HG02798 (cell line): ENCODE data around the gene S100PBP.

Experiments
- ATAC-seq: cut with Tn5 transposase; IDR thresholded peaks from one replicate; pipeline ENCODE4 v1.9.1; 2021; ENCODE audit warnings: mild to moderate bottlenecking; ENCODE audit not compliant: unreplicated experiment, poor library complexity

Gene S100PBP

DNA sequence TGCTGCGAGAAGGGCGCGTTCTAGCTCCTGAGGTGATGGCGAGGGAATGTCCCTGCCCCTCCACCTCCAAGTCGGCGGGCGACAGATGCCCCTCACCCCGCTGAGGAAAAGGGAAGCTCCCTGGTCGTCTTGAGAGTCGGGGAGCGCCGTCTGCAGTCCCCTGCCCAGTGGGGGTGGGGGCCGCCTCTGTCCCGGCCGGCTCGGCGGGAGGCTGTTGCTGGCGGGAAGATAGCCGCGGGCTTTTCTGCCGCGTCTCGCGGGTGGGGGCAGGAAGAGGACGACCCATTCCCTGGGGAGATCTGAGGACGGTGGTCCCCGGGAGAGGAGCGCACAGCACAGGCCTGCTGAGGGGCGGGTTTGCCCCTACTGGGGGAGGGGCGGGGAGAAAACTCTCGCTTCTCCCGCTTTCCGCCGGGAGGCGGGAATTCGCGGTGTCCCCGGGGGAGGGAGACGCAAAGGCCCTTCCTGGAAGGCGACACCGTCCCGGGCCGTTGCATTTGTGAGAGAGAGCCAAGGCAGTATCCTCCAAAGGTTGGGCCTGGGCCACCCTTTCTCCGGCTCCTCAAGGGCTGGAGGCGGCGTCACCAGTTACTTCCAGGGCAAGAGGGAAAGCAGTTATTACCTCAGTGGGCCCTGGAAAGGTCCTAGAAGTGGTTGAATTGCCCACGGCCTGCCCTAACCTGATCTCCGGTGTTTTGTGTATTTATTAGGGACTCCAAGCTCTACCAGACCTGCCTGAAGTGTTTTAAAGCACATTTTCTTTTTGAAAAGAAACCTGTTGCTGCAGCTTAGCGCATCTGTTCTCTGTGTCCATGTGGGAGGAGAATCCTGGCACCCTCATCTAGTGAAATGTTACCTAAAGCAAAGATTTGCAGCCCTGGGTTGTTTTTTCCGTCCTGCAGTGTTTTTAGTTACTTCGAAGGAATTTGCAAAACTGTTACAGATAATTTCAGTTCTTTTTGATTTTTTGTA lies 648 bp downstream of the S100PBP start:
- peak; percentile 7 for ATAC-seq

DNA sequence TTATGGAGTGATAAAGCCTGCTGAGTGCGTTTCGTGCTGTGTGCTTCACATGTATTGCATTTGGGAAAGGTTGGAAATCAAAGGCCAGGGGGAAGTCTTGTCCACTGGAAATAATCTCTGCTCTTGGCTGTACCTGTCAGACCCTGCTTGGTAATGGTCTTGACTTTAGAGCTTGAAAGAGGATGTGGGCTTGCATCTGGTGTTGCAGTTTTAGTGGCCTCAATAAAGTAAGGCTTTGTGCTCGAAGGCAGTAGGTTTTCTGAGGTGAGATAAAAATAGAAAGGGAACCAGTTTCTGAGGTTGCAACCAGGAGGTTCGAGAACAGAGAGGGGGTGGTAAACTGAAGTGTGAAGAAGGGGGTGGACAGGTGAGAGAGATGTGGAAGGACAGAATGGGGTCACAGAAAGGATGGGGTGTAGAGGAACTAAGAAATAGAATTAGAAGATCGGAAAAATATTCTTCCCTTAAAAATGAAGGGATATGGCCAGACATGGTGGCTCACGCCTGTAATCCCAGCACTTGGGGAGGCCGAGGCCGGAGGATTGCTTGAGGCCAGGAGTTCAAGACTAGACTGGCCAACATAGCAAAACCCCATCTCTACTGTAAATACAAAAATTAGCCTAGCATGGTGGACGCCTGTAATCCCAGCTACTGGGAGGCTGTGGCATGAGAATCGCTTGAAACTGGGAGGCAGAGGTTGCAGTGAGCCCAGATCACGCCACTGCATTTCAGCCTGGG lies 1.5 kb downstream of the S100PBP start:
- ATAC-seq = peak; percentile 38

DNA sequence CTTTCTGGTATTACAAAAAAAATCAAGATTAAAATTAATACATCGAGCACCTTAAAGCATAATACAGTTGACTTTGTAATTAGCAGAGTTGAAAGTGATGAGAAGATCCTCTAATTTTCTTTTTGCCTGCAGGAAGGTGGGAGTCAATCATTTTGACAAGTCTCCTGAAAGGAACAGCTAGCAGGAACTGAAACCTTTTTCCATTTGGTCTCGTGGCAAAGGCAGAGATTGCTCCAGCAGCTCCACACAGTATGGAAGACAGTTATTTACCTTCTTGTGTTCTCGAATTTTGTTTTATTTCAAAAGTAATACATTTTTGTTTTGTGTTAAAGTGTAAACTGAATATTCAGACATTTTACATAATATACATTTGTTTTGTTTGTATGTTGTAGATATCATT lies 7.7 kb downstream of the S100PBP start:
- ATAC-seq = no peak

DNA sequence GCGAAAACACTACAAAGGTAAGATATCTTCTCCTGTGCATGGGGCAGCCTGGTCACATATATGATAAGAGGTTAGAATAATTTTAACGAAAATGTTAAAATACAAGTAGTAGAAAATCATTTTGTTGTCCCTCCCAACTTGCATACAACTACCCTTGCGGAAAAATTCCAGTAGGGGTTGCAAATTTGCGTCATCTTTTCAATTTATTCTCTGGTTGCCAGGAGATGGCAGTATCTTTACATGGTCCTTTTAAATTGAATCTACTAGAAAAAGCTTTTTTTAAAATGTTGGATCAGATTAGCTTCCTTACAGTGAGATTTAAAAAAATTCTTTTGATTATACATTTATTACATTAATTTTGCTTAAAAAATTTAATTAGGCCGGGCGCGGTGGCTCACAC lies 10.9 kb downstream of the S100PBP start:
- ATAC-seq = no peak

DNA sequence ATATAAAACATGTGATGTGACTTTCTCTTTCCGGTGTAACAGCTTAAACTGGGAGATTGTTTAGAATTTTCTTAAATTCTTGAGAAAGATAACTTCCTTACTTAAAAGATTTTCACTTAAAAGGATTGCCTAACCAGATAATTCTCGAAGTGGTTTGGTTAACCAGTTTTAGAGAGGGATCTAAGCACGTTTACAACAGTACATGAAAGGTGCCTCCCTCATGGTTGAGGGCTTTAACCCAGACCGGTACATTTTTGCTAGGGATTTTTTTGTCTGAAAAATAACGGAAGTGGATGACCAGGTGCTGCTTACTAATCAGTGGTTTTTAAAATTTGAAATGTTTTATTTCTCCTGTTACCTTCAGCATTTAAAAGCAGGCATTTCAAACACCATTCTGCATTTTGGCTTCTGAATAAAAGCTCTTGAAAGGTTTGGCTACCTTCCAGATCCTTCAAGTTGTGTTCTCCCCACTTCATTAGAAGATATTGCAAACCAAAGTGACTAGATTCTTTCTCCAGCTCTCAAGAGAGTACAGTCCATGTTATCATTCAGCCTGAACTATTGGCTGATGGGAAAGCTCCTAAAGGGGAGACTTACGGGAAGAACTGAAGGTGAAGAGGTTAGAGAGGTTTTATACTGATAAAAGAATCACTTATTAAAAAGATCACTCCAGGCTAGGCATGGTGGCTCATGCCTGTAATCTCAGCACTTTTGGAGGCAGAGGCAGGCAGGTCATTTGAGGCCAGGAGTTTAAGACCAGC lies 12.8 kb downstream of the S100PBP start:
- no peak for ATAC-seq

DNA sequence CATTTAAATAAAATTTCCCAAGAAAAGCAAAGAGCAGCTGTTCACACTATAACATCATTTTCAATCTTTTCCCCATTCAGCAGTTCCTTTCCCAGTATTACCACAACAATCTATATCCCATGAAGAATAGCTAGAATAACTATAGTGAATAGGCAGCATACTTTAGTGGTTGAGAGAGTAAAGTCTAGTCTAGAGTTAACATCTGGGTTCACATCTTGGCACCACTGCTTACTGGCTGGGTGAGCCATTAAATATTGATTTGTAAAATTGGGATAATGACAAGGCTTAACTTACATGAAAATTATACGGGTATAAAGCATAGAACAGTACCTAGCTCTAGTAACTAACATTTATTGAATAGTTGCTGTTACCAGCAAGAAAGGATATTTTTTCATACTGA lies 14.4 kb downstream of the S100PBP start:
- no peak for ATAC-seq

DNA sequence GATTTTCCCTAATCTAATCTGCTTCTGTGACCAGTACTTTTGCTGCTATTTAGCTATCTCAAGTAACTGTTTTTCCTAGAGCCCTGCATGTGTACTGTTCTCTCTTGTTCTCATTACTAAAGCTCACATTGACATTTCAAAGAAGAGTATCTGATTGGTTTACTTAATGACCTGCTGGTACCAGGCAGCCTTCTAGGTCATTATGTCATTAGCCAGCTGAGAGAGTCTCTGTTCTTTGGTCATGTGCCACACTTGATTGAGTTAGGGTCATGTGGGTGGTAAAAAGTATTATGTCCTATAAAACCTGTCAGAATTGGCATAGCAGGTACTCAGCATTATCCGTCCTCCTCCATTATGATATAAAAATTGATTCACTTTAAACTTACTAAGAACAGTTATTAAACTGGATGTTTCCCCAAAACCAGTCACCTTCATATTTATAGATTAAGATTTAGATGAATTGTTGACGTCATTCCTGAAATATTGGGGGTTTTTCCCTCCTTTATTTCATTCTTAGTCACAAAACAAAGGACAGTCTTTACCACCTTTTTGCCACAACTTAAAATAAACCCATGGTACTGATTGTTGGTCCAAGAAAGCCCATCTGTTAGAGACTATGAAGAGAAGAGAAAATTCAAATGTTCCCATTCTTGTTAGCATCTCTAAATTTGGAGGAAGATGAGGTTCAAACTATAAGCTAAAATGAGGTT lies 31.1 kb downstream of the S100PBP start:
- ATAC-seq = no peak

DNA sequence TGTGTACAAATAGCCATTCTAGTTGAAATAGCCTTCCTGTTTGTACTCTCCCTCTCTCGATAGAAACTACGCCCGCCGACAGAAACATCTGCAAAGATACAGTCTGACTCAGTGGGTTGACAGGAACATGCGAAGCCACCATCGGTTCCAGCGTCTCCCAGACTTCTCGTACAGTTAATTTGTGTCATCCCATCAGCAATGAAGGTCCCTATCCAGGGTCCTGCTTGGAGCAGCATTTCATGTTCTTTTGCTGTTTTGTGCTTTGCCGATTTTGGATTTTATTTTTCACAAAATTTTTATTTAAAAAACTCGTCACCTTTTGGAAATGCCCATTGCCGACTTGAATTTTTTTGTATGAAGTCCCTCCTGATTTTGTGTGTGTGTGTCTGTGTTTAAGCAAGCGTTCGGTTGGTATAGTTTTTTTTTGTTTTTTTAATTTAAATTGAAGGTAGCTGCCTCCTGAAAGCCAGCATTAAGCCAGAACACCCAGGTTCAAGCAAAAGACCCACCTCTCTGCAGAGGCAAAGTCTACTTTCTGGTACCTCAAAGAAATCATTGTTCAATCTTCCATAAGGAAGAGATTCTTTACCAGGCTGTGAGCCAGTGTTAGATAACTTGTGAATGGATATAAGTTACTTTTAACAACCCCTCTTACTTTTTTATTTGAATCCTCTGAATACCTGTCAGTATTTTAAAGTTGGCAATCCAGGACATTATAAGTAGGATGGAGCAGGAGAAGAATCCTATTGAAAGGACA lies 38.6 kb downstream of the S100PBP start:
- ATAC-seq = no peak

DNA sequence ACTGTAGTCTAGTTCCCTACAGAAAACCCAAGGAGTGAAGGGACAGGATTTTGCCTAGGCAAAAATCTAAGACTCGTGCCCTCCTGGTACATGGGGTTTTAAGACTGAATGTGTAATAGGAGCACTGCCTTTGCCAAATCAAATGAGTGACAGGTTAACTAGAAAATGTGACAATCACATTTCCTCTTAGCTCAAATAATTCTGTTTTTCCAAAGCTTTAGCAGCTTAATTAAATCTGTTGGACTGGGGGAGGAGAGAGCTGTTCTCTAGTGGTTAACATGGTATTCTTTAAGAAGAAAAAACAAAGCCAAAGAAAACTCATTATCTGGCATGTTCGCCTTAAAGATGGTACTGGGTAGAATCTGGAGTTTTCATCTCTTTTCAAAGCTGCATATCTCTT lies 40.7 kb downstream of the S100PBP start:
- ATAC-seq = no peak

DNA sequence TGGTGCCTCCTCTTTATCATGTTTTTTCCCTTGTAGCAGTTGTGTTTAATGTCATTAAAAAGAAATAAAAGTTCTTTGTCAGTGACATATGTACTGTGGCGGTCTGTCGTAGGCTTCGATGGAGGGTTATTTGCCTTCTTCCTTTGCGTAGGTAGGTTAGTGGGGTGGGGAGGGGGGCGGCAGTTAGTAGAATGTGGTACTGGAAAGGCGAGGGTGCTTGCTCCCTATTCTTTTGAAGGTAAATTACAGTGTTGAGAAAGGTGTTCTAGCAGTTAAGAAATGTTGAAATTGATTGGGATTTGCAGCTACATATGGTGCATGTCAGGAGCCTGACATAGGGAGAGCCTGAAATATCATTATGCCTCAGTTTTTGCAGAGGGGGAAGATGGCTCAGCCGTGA lies 41.3 kb downstream of the S100PBP start:
- no peak for ATAC-seq

DNA sequence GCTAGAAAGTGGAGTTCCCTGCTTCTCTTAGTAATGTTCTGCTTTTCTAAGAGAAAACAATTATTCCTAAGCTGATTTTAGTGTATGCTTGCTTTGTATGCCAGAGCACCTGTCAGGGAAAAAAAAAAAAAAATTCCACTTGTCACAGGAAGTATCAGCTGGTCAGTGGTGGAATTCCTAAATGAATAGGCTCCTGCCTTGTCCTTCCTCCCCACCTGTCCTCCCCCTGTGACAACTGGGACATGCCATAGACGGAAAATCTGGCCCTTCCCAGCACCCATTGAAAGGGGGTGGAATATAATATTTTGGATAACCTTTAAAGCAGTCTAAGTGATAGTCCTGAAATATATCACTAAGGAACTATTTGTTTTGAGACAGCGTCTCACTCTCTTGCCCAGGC lies 42.5 kb downstream of the S100PBP start:
- ATAC-seq = no peak

DNA sequence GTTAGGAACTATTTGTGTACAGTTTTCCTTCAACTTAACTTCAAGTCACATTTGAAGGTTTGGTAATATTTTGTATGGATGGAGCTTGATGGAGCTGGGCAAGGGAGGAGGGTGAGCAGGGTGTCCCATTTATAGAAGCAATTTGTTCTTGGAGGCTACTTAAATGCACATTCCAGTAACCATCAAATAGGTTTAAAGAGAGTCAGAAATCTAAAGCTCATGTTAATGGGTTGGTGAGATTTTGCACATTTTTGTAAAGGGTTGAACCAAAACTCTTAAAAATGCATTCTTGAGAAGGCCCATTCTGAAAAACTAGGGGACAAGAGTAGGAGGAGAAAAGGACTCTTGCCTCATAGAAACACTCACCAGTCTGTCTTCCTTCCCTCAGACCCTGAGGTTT lies 43.1 kb downstream of the S100PBP start:
- ATAC-seq = no peak

DNA sequence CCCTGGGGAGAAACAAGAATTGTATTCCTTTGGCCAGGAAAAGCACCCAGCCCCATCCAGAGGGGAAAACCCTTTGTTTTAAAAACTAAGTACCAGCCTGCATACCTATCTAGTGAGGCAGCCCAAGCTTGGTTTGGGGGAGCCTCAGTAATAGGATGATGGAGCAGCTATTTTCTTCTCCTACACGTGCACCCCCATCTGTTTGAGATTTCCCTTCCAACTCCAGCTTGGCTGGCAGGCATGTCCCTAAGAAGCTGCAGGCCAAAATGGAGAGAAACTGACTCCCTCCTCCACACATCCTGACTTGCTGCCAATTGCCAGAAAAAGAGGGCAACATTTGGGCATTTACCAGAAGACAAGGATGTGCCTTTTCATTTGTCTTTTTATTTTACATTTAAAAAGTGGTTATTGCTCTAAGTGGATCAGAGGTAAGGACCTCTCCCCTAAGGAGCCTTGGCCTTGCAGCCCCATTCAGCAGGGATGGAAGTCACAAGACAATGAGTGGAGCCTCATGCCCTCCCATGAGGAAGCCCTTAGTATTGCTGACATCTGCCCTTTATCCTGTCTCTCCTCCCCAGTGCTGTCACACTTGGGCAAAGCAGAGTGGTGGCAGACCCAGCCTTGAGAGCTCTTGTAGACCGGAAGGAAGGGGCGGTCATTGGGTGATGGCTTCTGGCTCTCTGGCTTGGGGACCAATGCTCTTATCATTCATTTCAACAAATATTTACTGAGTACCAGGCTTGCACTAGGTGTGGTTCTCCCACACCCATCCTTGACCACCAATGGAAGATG lies 44.6 kb downstream of the S100PBP start:
- no peak for ATAC-seq

DNA sequence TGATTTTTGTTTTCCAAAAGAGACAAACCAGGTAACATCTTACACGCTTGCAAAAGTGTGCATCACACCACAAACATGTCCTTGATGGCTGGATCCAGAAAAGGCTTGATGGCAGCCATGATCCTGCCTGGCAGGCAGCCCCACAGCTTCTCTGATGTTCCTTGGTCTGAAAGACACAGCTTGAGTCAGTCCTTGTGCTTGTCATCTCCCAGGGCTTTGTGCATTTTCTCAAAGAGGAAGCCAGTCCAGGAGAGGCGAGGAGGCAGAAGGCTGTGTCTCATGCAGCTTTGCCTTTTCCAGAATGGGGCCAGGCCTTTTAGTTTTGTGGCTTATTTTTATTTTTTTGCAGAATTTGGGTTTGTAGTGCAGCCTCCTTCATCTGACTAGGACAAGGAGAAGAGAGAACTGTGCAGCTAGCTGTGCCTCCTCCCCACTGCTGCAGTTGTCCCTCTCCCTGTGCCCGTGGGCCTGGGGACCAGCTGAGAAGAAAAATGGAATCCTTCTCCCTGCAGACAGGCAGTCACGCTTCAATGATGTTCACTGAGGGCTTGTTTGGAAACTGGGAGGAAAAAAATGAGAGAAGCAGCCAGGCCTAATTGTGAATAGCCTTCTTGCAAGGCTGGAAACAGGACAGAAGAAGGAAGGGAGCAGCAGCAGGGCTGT lies 45.9 kb downstream of the S100PBP start:
- ATAC-seq = no peak

DNA sequence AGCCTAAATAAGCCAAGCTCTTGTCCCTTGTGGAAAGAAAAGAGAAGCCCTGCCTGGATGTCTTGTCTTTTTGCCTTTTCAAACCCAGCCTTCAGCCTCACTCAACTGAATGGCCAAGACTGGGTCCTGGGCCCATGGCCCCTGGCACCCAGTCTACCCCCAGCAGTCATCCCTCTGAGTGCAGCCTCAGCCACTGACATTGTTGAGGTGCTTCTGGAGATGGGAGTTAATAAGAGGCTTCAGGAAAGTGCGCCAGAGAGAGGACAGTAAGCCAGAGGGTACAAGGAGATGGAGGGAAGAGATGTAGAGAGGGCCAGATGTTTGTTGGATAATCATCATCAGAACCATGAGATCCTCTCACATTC lies 46.4 kb downstream of the S100PBP start:
- no peak for ATAC-seq

DNA sequence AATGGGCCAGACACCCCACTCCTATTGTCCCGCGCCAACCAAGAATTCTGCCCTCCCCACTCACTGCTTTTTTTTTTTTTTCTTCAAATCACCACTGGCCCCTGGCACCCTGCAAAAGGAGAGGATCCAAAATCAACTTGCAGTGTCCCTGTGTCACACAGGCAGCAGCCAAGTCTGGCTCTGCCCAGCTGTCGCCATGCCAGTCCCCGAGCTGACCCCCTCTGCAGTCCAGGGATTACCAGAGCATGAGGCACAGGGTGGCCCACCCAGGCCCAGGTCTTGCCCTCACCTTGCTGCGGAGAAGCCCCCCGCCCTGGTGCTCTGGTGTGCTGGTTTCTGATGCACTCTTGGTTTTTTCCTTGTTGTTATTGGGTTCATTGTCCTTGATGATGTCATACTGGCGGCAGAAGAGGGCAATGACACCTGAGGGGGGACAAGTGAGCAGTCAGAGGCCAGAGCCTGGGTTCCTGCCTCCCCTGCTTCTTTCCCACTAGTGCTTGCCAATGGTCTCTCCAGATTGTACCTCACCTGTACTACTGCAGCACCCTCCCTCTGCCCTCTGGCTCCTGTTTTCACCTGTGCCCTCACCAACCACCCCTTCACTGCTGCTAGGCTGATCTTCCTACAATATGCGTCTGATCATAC lies 47.0 kb downstream of the S100PBP start:
- ATAC-seq = no peak

DNA sequence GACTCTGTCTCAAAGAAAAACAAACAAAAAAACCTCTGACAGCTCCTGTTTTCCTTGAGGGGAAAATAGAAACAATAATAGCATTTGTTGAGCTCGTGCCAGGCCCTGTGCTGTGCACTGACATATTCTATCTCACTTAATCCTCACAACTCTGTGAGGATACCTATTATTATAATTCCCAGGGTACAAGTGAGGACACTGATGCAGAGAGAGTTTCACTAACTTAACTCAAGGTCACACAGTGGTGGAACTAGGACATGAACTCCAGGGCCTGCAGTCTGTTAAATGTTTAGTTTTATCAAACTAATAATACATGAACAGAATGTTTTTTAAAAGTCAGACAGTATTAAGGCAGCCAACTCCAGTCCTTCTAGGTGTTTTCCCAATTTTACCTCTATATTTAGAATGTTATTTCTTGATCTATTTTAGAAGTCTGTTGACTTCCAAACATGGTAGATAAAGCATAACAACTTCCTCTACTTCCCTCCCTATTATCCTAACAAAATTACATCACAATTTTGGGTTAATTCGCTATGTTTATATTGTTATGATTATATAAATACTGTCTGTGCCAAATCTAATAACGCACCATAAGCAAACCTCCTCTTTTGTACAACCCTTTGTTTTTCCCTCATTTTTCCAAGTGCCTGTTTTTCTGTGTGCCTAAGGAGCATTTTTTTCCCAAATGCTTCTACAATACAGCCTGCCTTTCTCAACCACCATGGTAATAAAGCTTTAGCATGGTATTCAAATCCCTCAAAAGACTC lies 48.4 kb downstream of the S100PBP start:
- ATAC-seq = no peak
